OCI-M2 (cell line): ENCODE measurements around the gene ASAP2.

Experiments used
- DNase-seq: peaks from one replicate; lab custom pipeline; 2025; ENCODE audit not compliant: unreplicated experiment; lab: John Stamatoyannopoulos, UW

Gene ASAP2

GRCh38 chr2:9271691-9272090 is 65.1 kb downstream of the ASAP2 start:
- no peak for DNase-seq

GRCh38 chr2:9273486-9274130 is 67.0 kb downstream of the ASAP2 start:
- DNase-seq = no peak

- no peak for DNase-seq
Observed at GRCh38 chr2:9274701-9275343, 68.2 kb downstream of the ASAP2 start.

GRCh38 chr2:9275399-9275798 is 68.8 kb downstream of the ASAP2 start:
- DNase-seq = no peak

- DNase-seq = no peak
Observed at GRCh38 chr2:9276074-9276473, 69.5 kb downstream of the ASAP2 start.

- no peak for DNase-seq
Observed at GRCh38 chr2:9276901-9277451, 70.4 kb downstream of the ASAP2 start.

- no peak for DNase-seq
Observed at GRCh38 chr2:9278439-9278838, 71.8 kb downstream of the ASAP2 start.

GRCh38 chr2:9279426-9279825 is 72.8 kb downstream of the ASAP2 start:
- no peak for DNase-seq

GRCh38 chr2:9280224-9280623 is 73.6 kb downstream of the ASAP2 start:
- DNase-seq = no peak

- no peak for DNase-seq
Observed at GRCh38 chr2:9281145-9281544, 74.5 kb downstream of the ASAP2 start.

GRCh38 chr2:9282128-9283112 is 75.8 kb downstream of the ASAP2 start:
- DNase-seq = no peak

GRCh38 chr2:9284521-9285297 is 78.1 kb downstream of the ASAP2 start:
- DNase-seq = no peak

- DNase-seq = no peak
Observed at GRCh38 chr2:9285385-9285920, 78.8 kb downstream of the ASAP2 start.

GRCh38 chr2:9285921-9286320 is 79.3 kb downstream of the ASAP2 start:
- DNase-seq = no peak

- DNase-seq = no peak
Observed at GRCh38 chr2:9286554-9287399, 80.2 kb downstream of the ASAP2 start.

- no peak for DNase-seq
Observed at GRCh38 chr2:9287400-9288045, 80.9 kb downstream of the ASAP2 start.

- DNase-seq = no peak
Observed at GRCh38 chr2:9288233-9288632, 81.6 kb downstream of the ASAP2 start.

- DNase-seq = no peak
Observed at GRCh38 chr2:9288681-9289338, 82.2 kb downstream of the ASAP2 start.

- no peak for DNase-seq
Observed at GRCh38 chr2:9291331-9291730, 84.7 kb downstream of the ASAP2 start.
